NCI-H2196 treated with DMSO at 0.1 percent for 48 hours (cell line): ENCODE measurements around the gene ZNF844.
"Not testable (repeated sequence)": the region's sequence is repeated elsewhere in the genome, so short reads cannot be mapped to it uniquely, and the experiment has no call there.

Experiments
- DNase-seq: peaks from one replicate; lab custom pipeline; 2025; ENCODE audit not compliant: unreplicated experiment; lab: John Stamatoyannopoulos, UW

The ZNF844 gene

DNA sequence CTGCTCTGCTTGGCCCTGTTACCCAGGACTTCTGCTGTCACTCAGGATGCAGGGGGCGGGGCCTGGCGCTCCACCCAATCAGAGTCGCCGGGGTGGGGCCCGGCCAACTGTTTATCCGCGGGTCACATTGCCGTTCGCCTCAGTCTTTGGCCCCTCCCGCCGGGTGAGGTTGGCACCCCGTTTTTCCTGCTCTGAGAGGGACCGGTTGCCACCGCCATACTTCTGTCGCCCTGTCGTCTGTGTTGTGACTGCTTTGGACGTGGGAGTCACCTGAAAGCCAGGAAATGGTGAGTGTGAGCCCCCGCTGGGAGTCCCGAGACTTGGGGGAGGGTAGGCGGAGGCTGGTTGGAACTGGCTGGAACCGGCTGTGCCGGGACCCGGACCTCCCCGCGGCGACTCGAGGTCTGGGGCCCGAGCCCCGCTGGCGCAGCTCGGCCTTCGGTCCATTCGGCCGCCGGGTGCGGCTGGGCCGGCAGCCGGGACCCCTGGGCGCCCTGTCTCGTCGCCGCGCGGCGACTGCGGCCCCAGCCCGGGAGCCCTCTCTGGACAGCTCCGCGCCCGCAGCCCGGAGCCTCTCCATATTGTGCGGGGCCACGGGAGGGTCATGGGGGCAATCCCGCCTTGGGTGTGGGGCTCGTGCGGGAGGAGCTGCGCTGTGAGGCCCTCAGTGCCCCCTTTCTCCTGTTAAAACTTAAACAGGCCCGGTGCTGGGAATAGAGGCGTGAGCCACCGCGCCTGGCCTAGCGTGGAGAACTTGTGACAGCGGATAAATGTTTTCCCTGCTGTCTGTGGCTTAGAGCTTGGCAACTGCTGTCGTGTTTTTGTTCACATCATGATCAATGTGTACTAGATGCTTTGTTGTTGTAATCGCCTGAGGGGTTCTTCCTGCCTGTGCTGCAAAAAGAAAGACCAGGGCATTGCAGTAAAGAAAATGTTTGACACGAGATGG is at the start of gene ZNF844:
TSS of gene ZNF844 (plus strand) at position 142 of the 949 bp plus-strand sequence. CDS start at position 285, 143 bp downstream.
- peak; percentile 87 for DNase-seq

DNA sequence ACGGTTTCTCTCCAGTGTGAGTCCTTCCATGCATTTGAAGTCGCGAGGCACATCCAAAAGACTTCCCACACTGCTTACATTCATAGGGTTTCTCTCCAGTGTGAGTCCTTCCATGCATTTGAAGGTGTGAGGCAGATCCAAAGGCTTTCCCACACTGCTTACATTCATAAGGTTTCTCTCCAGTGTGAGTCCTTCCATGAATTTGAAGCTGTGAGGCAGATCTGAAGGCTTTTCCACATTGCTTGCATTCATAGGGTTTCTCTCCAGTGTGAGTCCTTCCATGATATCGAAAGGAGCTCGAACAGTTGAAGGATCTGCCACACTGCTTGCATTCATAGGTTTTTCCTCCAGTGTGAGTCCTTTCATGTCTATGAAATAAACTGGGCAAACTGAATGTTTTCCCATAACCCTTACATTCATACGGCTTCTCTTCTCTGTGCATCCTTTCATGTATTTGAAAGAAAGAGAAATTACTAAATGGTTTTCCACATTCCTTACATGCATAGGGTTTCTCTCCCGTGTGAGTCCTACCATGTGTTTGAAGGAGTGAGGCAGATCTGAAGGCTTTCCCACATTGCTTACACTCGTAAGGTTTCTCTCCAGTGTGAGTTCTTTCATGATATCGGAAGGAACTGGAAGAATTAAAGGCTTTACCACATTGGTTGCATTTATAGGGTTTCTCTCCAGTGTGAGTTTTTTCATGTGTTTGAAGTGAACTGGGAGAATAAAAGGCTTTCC is 49.3 kb upstream of the ZNF844 start:
- DNase-seq, result no peak

DNA sequence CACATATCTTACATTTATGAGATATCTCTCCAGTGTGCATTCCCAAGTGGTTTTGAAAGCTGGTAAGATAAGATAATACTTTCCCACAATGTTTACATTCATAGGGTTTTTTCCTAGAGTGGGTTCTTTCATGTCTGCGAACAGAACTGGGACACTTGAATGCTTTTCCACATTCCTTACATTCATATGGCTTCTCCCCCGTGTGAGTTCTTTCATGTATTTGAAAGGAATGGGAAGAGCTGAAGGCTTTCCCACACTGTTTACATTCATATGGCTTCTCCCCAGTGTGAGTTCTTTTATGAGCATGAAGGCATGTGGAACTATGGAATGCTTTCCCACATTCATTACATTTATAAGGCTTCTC is 48.8 kb upstream of the ZNF844 start:
- no peak for DNase-seq

DNA sequence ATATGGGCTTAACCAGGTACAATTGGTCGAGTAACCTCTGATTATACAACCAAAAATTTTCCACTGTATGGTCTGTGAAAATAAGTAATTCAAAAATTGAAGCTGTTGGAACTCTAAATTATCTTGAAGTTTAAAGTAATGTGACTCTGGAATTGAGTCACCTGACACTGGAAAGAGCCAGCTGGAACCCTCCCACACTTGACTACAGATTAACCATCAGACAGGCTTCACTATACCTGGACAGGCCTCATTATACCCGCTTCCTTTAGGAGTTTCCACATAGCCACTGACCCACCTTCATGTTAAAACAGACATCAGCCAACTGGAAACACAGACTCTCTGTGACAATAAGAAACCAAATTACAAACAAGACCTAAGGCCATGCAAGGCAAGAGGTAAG is 30.3 kb upstream of the ZNF844 start:
- no peak for DNase-seq

DNA sequence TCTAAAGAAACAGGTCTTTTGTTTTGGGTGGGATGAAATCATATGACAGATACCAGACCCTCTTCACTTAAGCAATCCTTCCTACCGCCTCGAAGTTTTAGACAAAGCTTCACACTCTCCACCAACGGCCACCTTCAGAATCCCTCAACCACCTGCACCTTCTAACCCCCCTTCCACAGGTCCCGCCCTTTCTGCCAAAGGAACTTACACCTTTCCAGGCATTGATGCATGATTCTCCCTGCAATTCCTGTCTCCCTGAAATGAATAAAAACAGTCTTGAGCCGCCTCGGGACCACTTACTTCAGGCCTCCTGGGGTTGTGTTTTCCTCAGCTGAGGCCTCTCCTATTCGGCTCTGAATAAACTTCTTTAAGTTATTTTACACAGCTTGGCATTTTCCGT is 29.9 kb upstream of the ZNF844 start:
- DNase-seq, result no peak

DNA sequence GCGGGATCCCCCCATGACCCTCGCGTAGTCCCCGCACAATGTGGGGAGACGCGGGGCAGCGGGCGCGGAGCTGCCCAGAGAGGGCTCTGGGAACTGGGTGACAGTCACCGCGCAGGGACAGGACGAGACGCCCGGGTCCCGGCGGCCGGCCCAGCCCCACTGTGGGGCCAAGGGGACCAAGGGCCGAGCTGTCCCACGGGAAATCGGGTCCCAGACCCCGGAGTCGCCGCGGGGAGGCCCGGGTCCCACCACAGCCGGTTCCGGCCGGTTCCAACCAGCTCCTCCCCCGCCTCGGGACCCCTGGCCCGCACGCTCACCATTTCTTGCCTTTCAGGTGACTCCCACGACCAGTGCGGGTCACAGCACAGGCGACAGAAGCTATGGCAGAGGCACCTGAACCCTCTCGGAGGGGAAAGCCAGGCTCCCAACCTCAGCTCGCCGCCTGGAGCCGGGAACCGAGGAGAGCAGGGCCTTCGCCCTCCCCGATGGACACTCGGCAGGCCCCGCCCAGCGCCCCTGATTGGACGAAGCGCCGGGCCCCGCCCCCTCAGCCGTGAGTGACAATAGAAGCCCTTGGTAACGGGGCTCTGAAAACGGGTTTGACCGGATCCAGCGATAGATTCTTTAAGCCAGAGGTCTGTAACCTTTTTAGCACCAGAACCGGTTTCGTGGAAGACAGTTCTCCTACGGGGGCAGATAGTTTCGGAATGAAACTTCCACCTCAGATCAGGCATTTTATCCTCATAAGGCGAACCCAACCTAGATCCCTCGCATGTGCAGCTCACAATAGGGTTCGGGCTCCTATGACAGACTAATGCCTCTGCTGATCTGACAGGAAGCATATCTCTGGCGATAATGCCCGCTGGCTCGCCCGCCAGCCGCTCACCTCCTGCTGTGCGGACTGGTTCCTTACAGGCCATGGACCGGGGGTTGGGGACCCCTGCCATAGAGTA is 29.0 kb upstream of the ZNF844 start, which contains the start of gene ZNF433:
TSS of gene ZNF433 (minus strand) at position 460 of the 953 bp plus-strand sequence. CDS start at position 320, 140 bp downstream.
- DNase-seq, result peak; percentile 90

DNA sequence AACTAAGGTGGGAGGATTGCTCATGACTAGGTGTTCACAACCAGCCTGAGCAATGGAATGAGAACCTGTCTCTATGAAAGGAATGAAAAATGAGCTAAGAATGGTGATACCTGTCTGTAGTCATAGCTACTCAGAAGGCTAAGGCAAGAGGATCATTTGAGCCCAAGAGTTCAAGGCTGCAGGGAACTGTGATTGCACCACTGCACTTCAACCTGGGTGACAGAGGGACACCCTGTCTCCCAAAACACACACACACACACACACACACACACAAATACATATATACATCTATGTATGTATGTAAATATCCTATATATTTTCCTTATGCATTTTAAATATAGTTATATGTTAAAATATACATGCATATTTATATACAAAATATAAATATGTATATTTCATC is 21.6 kb upstream of the ZNF844 start:
- DNase-seq, result no peak

DNA sequence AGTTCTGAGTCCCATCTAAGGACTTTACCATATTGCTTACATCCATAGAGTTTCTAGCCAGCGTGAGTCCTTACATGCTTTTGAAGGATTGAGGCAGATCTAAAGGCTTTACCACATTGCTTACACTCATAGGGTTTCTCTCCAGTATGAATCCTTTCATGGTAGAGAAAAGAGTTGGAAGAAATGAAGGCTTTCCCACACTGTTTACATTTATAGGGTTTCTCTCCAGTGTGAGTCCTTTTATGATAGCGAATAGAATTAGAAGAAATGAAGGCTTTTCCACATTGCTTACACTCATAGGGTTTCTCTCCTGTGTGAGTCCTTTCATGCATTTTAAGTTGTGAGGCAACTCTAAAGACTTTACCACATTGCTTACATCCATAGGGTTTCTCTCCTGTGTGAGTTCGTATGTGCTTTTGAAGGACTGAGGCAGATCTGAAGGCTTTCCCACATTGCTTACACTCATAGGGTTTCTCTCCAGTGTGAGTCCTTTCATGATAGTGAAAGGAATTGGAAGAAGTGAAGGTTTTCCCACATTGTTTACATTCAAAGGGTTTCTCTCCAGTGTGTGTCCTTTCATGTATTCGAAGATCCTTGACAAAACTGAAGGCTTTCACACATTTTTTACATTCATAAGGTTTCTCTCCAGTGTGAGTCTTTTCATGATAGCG is 20.6 kb upstream of the ZNF844 start:
- no peak for DNase-seq

DNA sequence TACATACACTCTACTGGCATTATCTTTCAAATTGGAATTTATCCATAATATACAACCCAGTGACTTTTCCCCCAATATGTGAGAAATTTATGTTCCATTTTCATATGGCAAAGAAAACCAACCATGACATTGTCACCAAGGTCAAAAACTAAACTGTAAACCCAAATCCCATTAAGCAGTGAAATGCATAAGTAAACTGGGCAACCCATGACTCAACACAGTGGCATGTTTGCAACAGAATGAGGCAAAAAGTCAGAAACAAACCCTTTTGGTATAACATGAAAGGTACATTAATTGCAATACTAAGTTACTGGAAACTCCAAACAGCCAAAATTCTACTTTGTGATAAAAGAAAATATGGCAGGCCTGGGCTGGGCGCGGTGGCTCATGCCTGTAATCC is 16.7 kb upstream of the ZNF844 start:
- DNase-seq, result no peak

DNA sequence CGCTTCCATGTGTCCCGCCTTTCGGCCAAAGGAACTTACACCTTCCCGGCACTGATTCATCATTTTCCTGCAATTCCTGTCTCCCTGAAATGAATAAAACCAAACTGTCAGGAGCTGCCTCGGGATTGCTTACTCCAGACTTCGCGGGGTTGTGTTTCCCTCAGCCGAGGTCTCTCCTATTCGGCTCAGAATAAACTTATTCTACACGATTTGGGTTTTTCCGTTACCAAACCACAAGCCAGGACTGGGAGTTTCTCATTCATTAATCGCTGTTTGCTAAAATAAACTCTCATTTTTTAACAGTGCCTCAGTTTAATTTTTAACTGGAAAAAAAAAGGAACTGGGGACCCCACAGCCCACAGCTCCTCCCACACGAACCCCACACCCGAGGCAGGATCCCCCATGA is 12.4 kb upstream of the ZNF844 start:
- DNase-seq, result no peak

DNA sequence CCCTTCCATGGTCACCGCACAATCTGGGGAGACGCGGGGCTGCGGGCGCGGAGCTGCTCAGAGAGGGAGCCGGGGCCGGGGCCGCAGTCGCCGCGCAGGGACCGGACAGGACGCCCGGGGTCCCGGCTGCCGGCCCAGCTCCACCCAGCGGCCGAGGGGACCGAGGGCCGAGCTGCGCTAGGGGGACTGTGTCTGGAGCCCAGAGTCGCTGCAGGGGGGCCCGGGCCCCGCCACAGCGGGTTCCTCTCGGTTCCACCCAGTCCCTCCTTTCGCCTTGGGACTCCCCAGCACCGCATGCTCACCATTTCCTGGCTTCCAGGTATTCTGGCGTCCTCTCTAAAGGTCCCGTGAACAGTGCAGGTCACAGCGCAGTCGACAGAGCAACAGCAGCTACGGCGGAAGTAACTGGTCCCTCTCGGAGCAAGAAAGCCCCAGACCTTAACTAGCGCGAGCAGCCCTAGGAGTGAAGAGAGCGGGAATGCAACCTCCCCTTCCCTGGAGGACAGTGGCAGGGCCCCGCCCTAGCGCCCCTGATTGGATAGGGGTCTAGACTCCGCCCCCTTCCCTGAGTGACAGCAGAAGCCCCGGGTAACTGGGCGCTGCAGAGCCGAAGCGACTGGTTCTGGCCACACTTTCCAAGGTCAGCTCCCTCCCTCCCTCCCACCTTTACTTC is 11.9 kb upstream of the ZNF844 start, which contains the start of gene ZNF878:
TSS of gene ZNF878 (minus strand) at position 465 of the 673 bp plus-strand sequence. CDS start at position 305, 160 bp downstream.
- DNase-seq, result peak; percentile 88

DNA sequence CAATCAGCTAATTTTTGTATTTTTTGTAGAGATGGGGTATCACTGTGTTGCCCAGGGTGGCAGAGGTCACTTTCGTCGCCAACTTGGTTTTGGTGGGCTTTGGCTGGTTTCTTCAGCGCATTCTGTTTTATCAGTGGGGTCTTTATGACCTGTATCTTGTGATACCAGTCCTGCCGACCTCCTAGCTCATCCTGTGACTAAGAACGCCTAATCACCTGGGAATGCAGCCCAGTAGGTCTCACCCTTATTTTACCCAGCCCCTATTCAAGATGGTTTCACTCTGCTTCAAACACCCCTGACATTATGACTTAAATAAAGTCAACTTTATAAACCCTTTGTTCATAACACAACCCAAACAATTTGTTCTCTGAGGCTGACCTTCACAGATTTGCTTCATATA is 8.7 kb upstream of the ZNF844 start:
- no peak for DNase-seq

DNA sequence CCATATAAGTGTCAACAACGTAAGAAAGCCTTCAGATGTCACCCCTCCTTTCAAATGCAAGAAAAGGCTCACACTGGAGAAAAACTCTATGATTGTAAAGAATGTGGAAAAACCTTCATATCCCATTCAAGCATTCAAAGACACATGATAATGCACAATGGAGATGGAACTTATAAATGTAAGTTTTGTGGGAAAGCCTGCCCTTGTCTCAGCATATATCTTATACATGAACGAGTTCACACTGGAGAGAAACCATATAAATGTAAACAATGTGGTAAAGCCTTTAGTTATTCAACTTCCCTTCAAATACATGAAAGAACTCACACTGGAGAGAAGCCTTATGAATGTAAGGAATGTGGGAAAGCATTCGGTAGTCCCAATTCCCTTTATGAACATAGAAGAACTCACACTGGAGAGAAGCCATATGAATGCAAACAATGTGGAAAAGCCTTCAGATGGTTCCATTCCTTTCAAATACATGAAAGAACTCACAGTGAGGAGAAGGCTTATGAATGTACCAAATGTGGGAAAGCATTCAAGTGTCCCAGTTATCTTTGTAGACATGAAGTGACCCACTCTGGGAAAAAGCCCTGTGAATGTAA is 11.1 kb downstream of the ZNF844 start:
- no peak for DNase-seq

DNA sequence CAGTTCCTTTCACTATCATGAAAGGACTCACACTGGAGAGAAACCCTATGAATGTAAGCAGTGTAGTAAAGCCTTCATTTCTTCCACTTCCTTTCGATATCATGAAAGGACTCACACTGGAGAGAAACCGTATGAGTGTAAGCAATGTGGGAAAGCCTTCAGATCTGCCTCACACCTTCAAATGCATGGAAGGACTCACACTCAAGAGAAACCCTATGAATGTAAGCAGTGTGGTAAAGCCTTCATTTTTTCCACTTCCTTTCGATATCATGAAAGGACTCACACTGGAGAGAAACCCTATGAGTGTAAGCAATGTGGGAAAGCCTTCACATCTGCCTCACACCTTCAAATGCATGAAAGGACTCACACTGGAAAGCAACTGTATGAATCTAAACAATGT is 11.8 kb downstream of the ZNF844 start:
- DNase-seq, result not testable (repeated sequence)

DNA sequence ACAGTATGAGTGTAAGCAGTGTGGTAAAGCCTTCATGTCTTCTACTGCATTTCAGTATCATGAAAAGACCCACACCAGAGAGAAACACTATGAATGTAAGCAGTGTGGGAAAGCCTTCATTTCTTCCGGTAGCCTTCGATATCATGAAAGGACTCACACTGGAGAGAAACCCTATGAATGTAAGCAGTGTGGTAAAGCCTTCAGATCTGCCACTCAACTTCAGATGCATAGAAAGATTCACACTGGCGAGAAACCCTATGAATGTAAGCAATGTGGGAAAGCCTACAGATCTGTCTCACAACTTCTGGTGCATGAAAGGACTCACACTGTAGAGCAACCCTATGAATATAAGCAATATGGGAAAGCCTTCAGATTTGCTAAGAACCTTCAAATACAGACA is 12.8 kb downstream of the ZNF844 start:
- DNase-seq, result no peak

DNA sequence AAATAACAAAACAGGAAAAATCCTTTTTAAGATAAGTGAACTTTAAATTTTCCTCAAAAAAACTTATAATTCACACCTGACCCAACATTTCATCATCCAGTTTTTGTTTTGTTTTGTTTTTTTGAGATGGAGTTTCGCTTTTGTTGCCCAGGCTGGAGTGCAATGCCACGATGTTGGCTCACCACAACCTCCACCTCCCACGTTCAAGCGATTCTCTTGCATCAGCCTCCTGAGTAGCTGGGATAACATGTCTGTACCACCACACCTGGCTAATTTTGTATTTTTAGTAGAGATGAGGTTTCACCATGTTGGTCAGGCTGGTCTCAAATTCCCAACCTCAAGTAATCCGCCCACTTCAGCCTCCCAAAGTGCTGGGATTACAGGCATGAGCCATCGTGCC is 18.8 kb downstream of the ZNF844 start:
- not testable (repeated sequence) for DNase-seq

DNA sequence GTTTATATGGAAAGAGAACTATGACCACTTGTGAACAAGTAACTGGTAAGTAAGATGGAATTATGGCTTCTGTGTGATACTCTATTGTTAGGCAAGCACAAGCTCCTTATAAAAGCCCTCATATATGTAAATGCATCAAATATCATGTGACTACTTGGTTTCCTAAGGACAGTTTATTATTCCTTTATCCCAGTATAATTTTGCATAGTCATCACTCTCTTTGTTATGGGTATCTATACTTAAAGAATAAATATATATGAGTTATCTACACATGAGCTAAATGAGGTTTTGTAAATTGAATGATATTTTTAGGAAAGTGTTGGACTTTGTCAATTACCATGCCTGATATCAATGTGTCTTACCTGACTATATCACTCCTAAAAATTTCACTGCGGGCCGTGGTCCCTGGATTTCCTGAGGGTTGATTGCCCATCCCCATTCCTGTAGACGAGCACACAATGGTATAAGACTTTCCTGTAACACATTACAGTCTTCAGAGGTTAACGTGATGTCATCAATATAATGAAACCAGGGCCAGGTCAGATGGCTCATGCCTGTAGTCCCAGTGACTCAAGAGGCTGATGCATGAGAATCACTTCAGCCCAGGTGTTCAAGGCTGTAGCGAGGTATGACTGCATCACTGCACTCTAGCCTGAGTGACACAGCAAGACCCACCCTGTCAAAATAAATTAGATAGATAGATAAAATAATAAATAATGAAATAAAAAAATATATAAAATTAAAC is 20.7 kb downstream of the ZNF844 start:
- DNase-seq, result no peak

DNA sequence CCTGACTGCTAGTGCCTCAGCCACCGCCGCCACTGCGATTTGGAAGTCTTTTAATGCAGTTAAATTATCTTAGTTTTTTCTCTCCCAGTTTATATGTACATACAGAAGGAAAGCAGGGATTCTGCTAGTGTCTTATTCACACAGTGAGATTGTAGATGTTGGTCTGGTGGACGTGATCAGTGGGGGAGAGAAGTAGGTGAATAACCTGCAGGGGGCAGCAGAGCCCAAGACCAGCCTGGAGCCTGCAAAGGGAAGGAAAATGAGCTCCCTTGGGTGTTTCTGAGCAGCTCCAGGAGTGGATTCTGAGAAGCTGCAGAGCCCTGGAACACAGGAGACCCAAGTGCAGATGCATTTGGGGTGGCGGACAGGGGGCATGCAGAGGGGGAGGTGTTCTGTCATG is 26.3 kb downstream of the ZNF844 start:
- DNase-seq, result no peak
